WTC11 (cell line): Measurements from ENCODE around the gene SKP2. TPM values are rescaled to one million over a fixed set of nuclear protein-coding genes. Genes with fewer than 3 reads are reported as not detected.

Experiments used
- ATAC-seq: fragments of 200-7000 bp; cut with Tn5 transposase; 2 replicates; pipeline ENCODE4 v1.10.0; 2021; ENCODE audit warnings: mild to moderate bottlenecking, moderate library complexity
- CTCF ChIA-PET: fragments of 300-600 bp; sonication (Branson Sonifier 250); formaldehyde crosslinking; loops from one replicate; lab custom pipeline; 2021; ENCODE audit warnings: antibody characterized with exemption; lab: Charles Lee
- POLR2A ChIA-PET: fragments of 350-600 bp; sonication (Branson Sonifier 250); formaldehyde crosslinking; loops from one replicate; lab custom pipeline; 2021; ENCODE audit warnings: antibody characterized with exemption; lab: Charles Lee
- DNase-seq: peaks from one replicate; pipeline ENCODE4 v3.0.0; 2021; ENCODE audit warnings: low spot score
- H3K27ac Mint-ChIP-seq: 2 replicates; pipeline ENCODE4 v1.8.0; 2021; ENCODE audit warnings: mixed read lengths
- H3K27me3 Mint-ChIP-seq: 2 replicates; pipeline ENCODE4 v1.8.0; 2021; ENCODE audit warnings: low read depth, mild to moderate bottlenecking, moderate library complexity, mixed read lengths
- H3K36me3 Mint-ChIP-seq: 2 replicates; pipeline ENCODE4 v1.8.0; 2021; ENCODE audit warnings: mixed read lengths
- H3K4me1 Mint-ChIP-seq: 2 replicates; pipeline ENCODE4 v1.8.0; 2022; ENCODE audit warnings: mixed read lengths
- H3K4me3 Mint-ChIP-seq: 2 replicates; pipeline ENCODE4 v1.8.0; 2021; ENCODE audit warnings: mild to moderate bottlenecking, moderate library complexity, mixed read lengths
- H3K9me3 Mint-ChIP-seq: 2 replicates; pipeline ENCODE4 v1.8.0; 2021; ENCODE audit warnings: mixed read lengths
- ARID4B ChIP-seq: sonication (generic); formaldehyde crosslinking; IDR thresholded peaks from 2 replicates; pipeline ENCODE4 v1.8.0; 2023; ENCODE audit warnings: missing genetic modification reagents, mild to moderate bottlenecking, borderline replicate concordance
- ATF1 ChIP-seq: sonication (generic); formaldehyde crosslinking; IDR thresholded peaks from 2 replicates; pipeline ENCODE4 v1.8.1; 2023; ENCODE audit warnings: mild to moderate bottlenecking, moderate library complexity, missing genetic modification reagents
- ATF2 ChIP-seq: sonication (generic); formaldehyde crosslinking; IDR thresholded peaks from 2 replicates; pipeline ENCODE4 v1.8.1; 2022; ENCODE audit warnings: low read depth, missing genetic modification reagents, borderline replicate concordance
- CDX4 ChIP-seq: fragments of 250-450 bp; sonication (Bioruptor Pico); IDR thresholded peaks from 2 replicates; pipeline ENCODE4 v1.9.0; 2021; ENCODE audit warnings: moderate library complexity, mild to moderate bottlenecking, inconsistent platforms, borderline replicate concordance
- CREM ChIP-seq: sonication (generic); formaldehyde crosslinking; IDR thresholded peaks from 2 replicates; pipeline ENCODE4 v1.8.1; 2022; ENCODE audit warnings: mild to moderate bottlenecking, missing genetic modification reagents, moderate library complexity
- EMX1 ChIP-seq: fragments of 250-450 bp; sonication (Bioruptor Pico); IDR thresholded peaks from 2 replicates; pipeline ENCODE4 v1.8.0; 2021; ENCODE audit warnings: mild to moderate bottlenecking
- ERG ChIP-seq: fragments of 250-450 bp; sonication (Bioruptor Pico); IDR thresholded peaks from 2 replicates; pipeline ENCODE4 v1.8.0; 2021; ENCODE audit warnings: mild to moderate bottlenecking
- ETV6 ChIP-seq: sonication (generic); formaldehyde crosslinking; IDR thresholded peaks from 2 replicates; pipeline ENCODE4 v1.8.1; 2022; ENCODE audit warnings: mild to moderate bottlenecking, missing genetic modification reagents
- FOXJ3 ChIP-seq: sonication (generic); formaldehyde crosslinking; IDR thresholded peaks from 2 replicates; pipeline ENCODE4 v1.9.0; 2021; ENCODE audit warnings: missing genetic modification reagents, mild to moderate bottlenecking, borderline replicate concordance
- FOXK1 ChIP-seq: sonication (generic); formaldehyde crosslinking; IDR thresholded peaks from 2 replicates; pipeline ENCODE4 v1.8.0; 2022; ENCODE audit warnings: mild to moderate bottlenecking, moderate library complexity, missing genetic modification reagents
- FOXP4 ChIP-seq: sonication (generic); formaldehyde crosslinking; IDR thresholded peaks from 2 replicates; pipeline ENCODE4 v1.8.0; 2022; ENCODE audit warnings: mild to moderate bottlenecking, missing genetic modification reagents
- IRF1 ChIP-seq: sonication (generic); formaldehyde crosslinking; IDR thresholded peaks from 2 replicates; pipeline ENCODE4 v1.8.0; 2023; ENCODE audit warnings: missing genetic modification reagents
- JUN ChIP-seq: sonication (generic); formaldehyde crosslinking; IDR thresholded peaks from 2 replicates; pipeline ENCODE4 v1.8.0; 2023; ENCODE audit warnings: mild to moderate bottlenecking, missing genetic modification reagents
- NFYB ChIP-seq: sonication (generic); formaldehyde crosslinking; conservative IDR thresholded peaks from 2 replicates; pipeline ENCODE4 v1.8.0; 2022; ENCODE audit warnings: low read depth, missing genetic modification reagents
- PREB ChIP-seq: sonication (generic); formaldehyde crosslinking; IDR thresholded peaks from 2 replicates; pipeline ENCODE4 v1.8.1; 2022; ENCODE audit warnings: mild to moderate bottlenecking, missing genetic modification reagents, moderate library complexity, borderline replicate concordance
- TEAD4 ChIP-seq: sonication (generic); formaldehyde crosslinking; IDR thresholded peaks from 2 replicates; pipeline ENCODE4 v1.8.0; 2022; ENCODE audit warnings: mild to moderate bottlenecking, missing genetic modification reagents
- ZNF512 ChIP-seq: sonication (generic); formaldehyde crosslinking; IDR thresholded peaks from 2 replicates; pipeline ENCODE4 v1.8.1; 2022; ENCODE audit warnings: missing genetic modification reagents, borderline replicate concordance
- ZNF671 ChIP-seq: fragments of 250-450 bp; sonication (Bioruptor Pico); IDR thresholded peaks from 2 replicates; pipeline ENCODE4 v1.8.0; 2021; ENCODE audit warnings: mild to moderate bottlenecking
- total RNA-seq: library from RNA; stranded (reverse); gene quantifications from 3 replicates; pipeline ENCODE4 v1.2.3, GENCODE V29; 2021

SKP2 gene
- total RNA-seq, 1 experiment from 2014 or later: 68.0 TPM

GRCh38 chr5:36173426-36173825 lies 21.5 kb downstream of the SKP2 start:
- Mint-ChIP-seq H3K4me3 (no peak overlapping the region), H3K27ac (no peak overlapping the region), H3K27me3 (no peaks in the 10 kb centered on the region), H3K4me1 (no peaks in the 10 kb centered on the region), H3K36me3 (peaks cover 61% of the 10 kb centered on the region), H3K9me3 (no peaks in the 10 kb centered on the region)
- DNase-seq: no peak
- POLR2A ChIA-PET: no interaction called here
- no peak for ATAC-seq
- CTCF ChIA-PET: no interaction called here
- TF ChIP-seq NFYB (CRISPR knock-in tag): no peak

- peaks cover 60% of the 10 kb centered on the region for H3K36me3 Mint-ChIP-seq
- ChIA-PET POLR2A (no interaction called here), CTCF (no interaction called here)
- TF ChIP-seq ETV6 (CRISPR knock-in tag) (no peak), JUN (CRISPR knock-in tag) (no peak), ZNF671 (CRISPR knock-in tag) (no peak)
- H3K27me3 Mint-ChIP-seq: no peaks in the 10 kb centered on the region
- peak overlapping the region; percentile 2; the same call in 1 of the 2 replicates for H3K27ac Mint-ChIP-seq
- H3K4me1 Mint-ChIP-seq: no peaks in the 10 kb centered on the region
- no peaks in the 10 kb centered on the region for H3K9me3 Mint-ChIP-seq
- no peak overlapping the region for H3K4me3 Mint-ChIP-seq
- no peak for DNase-seq
- ATAC-seq: no peak
Measured at GRCh38 chr5:36174119-36174518, 22.2 kb downstream of the SKP2 start.

GRCh38 chr5:36175043-36175442 lies 23.1 kb downstream of the SKP2 start:
- peaks cover 61% of the 10 kb centered on the region for H3K36me3 Mint-ChIP-seq
- POLR2A ChIA-PET: no interaction called here
- H3K4me1 Mint-ChIP-seq: no peaks in the 10 kb centered on the region
- DNase-seq (no peak), ATAC-seq (no peak)
- TF ChIP-seq ERG (CRISPR knock-in tag) (no peak), ATF1 (CRISPR knock-in tag) (no peak), ARID4B (CRISPR knock-in tag) (no peak), FOXP4 (CRISPR knock-in tag) (no peak), EMX1 (no peak), CREM (CRISPR knock-in tag) (no peak), PREB (CRISPR knock-in tag) (no peak), IRF1 (CRISPR knock-in tag) (no peak), FOXK1 (no peak), TEAD4 (CRISPR knock-in tag) (no peak), ZNF512 (no peak), FOXJ3 (CRISPR knock-in tag) (no peak), CDX4 (CRISPR knock-in tag) (no peak), ATF2 (no peak)
- peak overlapping the region; percentile 55; the same call in 1 of the 2 replicates for H3K27ac Mint-ChIP-seq
- H3K4me3 Mint-ChIP-seq: no peak overlapping the region
- no peaks in the 10 kb centered on the region for H3K9me3 Mint-ChIP-seq
- no peaks in the 10 kb centered on the region for H3K27me3 Mint-ChIP-seq
- CTCF ChIA-PET: no interaction called here
